ENCODE measurements around the gene ARHGAP24. TPM values are rescaled to one million over a fixed set of nuclear protein-coding genes. Genes with fewer than 3 reads are reported as not detected.

Gene ARHGAP24
- total RNA-seq, 1 donor from 2014 or later = 30.6 TPM

DNA sequence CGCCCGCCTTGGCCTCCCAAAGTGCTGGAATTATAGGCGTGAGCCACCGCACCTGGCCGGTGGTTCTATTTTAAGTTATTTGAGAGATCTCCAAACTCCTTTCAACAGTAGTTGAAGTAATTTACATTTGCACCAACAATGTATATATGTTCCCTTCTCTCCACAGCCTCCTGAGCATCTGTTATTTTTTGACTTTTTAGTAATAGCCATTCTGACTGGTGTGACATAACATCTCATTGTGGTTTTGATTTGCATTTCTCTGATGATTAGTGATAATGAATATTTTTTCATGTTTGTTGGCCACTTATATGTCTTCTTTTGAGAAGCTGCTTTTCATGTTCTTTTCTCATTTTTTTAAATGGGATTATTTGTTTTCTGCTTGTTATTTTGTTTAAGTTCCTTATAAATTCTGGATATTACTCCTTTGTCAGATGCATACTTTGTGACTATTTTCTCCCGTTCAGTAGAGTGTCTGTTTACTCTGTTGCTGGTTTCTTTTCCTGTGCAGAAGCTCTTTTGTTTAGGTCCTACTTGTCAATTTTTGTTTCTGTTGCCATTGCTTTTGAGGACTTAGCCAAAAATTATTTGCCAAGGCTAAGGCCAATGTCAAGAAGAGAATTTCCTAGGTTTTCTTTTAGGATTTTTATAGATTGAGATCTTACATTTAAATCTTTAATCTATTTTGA is 213.2 kb downstream of the ARHGAP24 start:
- DNase-seq (ENCODE audit: low read depth in 2 of 2) = no peak

DNA sequence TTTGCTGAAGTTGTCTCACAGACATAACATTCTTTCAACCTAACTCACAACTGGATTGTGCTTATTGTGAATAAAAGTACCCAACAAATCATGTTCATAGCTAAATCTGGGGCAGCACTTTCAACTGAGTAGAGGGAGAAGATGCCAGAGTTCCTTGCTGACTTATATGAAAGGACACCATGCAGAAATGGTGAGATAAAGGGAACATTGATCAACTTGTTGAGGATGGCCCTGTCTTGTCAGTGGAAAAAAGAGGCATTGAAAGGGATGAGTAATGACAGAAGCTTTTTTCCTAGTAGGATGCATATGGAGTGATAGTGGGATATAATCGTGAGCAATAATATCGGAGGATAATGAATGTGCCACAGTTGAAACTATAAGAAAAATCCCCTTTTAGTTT is 221.7 kb downstream of the ARHGAP24 start:
- no peak for DNase-seq (ENCODE audit: low read depth in 2 of 2)

DNA sequence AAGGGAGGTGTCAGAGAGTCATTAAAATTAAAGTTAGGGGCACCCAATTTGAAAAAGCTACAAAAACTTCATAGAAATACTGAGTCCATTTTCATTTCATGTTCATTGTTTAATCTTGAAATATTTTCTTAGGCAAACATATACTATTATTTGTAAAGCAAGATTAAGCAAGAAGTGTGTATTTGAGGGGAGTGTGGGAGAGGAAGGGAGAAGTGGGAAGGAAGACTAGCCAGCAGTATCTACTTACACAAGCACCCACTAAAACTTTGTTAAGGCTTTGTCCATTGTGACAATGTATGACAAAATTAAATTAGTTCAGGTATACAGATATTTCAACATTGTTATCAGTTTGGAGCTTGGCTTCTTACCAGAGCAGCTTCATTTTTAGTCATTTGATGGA is 222.9 kb downstream of the ARHGAP24 start:
- no peak for DNase-seq (ENCODE audit: low read depth in 2 of 2)

DNA sequence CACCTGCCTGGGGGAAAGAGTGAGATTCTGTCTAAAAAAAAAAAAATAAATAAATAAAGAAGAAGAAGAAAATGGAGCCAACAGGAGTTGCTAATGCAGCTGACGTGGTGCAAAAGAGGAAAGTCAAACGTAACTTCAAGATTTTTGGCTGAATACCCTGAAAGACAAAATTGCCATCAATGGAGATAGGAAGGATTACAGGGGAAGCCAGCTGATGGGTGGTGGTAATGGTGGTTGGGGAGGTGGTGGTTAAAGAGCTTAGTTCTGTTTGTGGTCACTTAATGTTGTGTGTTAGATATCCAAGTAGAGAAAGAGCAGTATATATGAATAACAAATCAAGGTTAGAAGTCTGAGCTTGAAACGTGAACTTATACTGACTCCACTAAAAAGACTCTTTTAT is 225.4 kb downstream of the ARHGAP24 start:
- no peak for DNase-seq (ENCODE audit: low read depth in 2 of 2)

DNA sequence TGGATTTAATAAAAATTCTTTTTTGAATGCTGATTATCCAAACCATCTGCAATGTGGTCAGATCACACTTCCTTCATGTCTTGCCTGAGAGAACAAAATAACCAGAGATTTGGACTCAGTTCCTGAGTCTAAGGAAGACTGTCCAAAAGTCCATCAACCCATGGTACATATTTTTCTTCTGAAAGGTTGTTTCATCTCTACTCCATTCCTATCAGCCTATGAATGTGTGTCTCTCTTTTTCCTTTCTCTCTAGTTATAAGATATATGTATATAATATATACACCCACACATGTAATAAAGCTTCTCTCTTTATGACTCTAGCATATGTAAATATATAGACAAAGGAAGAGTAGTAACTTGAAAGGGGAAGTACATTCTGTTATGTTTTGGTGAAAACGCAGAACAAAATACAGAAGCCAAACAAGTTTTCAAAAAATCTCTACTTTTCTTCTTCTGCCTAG is 226.9 kb downstream of the ARHGAP24 start:
- no peak for DNase-seq (ENCODE audit: low read depth in 2 of 2)

DNA sequence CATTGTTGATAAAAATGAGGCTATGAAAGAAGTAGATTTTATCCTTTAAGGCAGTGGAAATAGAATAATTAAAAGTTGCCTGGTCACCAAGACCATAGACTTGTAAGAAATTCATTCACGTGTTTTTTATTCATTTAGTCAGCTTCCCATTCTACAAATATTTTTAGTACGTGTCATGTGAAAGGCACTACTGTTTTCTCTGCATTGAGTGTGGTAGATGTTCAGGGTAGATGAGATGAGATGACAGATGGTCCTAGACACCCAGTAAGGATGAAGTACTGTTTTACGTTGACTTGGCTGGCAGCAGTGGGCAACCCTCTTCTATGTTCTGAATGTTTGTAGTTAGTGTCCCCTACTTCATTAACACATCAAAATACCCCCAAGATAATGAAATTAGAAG is 228.1 kb downstream of the ARHGAP24 start:
- no peak for DNase-seq (ENCODE audit: low read depth in 2 of 2)

DNA sequence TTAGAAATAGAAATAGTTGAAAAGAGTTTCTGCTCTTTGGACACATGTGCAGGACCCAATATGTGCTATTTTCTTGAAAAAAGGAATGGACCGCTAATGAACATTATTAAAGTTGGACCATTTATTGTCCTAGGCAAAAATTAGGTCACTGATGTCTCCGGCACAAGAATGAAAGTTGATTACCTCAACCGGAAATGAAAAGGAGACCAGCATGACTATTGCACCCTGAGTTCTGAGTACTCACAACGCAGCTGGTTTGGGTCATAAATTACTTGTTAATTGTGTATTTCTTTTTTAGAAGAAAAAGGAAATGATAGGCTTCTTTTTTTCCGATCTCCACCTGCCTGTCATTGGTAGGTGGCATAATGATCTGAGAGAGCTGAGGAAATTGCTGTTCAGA is 232.7 kb downstream of the ARHGAP24 start:
- DNase-seq (ENCODE audit: low read depth in 2 of 2) = peak; percentile 12 to 73

DNA sequence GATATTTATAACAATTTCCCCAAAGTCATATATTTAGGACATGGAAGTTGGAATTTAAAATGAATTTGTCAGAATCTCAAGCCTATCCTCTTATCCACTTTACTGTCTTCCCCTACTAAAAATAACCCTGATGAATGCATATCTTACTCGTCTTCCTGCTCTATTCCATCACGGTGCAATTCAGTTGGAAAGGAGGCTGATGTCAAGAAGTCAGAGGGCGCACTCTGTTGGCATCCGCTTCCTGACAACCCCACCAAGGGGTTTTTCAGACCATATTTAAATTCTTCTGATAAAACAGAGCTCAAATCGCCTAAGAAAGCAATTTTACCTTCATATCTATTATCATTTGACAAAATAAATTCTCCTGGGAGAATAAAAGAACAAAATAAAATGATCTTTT is 233.5 kb downstream of the ARHGAP24 start:
- no peak for DNase-seq (ENCODE audit: low read depth in 2 of 2)

DNA sequence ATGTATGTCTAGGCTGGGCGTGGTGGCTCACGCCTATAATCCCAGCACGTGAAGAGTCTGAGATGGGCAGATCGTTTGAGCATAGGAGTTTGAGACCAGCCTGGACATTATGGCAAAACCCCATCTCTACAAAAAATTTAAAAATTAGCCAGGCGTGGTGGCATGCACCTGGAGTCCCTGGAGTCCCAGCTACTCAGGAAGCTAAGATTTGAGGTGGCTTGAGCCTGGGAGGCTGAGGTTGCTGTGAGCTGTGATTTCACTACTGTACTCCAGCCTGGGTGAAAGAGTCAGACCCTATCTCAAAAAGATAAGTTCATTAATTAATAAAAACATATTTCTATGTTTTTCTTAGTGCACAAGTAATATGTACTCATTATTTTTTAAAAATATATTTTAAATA is 238.1 kb downstream of the ARHGAP24 start:
- DNase-seq (ENCODE audit: low read depth in 2 of 2) = no peak

DNA sequence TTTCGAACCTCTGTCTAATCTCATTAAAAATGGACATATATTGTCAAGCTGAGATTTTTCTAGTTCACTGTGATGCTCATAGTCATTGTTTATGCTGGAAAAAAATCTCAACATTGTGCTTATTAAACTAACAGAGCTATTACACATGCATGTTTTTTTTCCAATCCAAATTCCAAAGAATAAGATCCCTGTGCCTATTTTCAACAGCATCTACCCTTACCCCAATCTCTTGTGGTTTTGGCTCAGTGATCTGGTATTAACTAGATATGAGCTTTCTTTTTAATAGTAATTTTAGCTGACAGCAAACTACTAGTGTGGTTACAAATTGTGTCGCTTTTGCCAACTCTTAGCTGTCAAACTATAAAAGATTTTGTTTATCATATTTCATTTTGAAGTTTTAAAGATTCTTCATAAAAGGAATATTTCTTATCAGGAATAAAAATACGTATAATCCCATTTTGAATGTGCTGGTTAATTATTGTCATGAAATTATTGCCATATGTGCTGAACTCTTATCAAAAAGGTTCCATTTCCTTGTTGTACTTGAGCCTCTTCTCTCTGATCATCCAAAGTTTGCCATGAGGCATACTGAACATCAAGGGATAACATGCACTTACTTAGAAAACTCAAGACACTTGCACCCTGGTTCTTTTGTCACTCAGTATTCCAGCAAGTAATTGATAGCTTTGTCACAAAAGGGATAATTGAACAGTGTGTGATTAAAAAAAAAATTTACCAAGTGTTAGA is 241.2 kb downstream of the ARHGAP24 start:
- no peak for DNase-seq (ENCODE audit: low read depth in 2 of 2)

DNA sequence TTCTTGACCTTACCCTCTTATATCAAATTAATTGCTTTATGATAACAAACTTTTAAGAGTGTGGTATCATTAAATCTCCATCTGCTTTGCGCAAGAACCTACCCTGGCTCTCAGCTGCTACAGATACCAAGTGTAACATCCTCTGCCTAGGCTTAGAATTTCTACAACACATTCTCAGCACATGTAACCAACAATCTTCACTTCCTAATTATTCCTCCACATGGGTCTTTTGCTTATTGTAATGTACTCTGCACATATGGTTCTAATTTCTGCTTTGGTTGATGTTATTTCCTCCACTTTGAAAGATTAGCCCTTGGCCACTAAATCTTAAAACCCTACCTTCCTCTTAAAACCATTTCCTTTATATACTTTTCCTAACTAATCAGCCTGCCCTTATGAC is 242.4 kb downstream of the ARHGAP24 start:
- no peak for DNase-seq (ENCODE audit: low read depth in 2 of 2)

DNA sequence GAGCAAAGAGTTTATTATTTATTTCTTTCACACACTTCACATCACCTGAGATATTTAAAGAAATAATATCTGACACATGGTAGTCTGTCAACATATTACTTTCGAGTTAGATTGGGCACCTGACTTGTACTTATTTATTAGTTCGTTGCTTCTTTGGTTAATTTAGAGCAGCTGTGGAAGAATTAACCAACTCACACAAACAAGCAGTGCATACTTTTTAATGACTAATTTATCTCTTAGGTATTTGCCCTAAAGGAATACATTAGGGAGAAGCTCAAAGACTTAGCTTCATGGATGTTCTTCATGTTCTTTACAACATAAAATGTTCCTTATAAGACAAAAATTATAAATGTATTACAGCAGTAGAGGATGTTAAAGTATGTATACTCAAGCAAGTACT is 242.9 kb downstream of the ARHGAP24 start:
- no peak for DNase-seq (ENCODE audit: low read depth in 2 of 2)

DNA sequence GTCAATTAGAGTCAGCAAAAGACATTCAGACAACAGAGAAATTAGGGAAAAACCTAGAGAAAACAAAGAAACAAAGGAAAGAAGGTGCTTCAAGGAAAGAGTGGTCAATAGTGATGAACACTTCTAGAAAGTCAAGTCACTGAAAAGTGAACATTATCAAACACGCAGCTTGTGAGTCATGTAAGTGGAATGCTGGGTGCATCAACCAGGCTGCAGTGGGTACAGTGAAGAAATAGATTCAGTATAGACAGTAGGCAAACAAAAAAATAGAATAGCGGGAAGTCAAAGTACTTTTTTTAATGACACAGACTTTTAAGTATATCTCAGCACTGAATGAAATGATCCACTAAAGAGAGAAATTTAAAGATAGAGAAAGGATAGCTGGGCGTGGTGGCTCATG is 245.8 kb downstream of the ARHGAP24 start:
- peak in 1 of 2 donors; percentile 45 for DNase-seq (ENCODE audit: low read depth in 2 of 2)

DNA sequence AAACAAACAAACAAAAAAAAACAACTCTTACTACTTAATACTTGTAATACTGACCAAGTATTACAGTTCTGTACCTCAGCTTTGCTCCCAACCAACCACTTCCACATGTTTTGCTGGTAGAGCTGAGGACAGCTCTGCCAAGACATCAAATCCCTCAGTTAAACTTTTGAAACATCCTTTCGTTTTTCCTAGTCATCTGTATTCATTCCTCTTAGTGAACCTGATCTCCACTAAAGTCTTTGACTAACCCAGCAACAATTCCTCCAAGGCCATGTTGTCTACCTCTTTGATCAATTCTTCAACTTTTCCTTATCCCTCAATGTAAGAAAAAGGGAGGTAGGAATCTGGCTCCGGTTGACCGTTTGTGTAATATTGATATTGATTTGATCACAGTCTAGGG is 247.5 kb downstream of the ARHGAP24 start:
- DNase-seq (ENCODE audit: low read depth in 2 of 2) = no peak

DNA sequence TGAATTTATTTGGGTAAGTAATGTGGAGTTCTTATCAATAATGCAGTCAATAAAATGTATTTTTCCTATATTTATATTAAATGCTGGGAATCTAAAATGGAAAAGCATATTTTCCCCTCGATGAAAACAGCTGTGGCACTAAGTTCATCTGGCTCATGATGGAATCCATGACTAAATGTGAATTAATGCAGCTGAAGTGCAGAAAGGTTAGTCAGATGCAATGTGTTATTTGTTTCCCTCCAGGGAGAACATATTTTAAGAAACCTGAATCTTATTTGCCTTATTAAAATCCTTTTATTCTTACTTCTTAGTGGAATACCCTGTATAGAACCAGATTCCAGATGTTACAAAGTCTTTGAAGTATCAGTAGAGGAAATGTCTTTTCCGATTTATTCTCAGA is 247.9 kb downstream of the ARHGAP24 start:
- DNase-seq (ENCODE audit: low read depth in 2 of 2) = no peak

DNA sequence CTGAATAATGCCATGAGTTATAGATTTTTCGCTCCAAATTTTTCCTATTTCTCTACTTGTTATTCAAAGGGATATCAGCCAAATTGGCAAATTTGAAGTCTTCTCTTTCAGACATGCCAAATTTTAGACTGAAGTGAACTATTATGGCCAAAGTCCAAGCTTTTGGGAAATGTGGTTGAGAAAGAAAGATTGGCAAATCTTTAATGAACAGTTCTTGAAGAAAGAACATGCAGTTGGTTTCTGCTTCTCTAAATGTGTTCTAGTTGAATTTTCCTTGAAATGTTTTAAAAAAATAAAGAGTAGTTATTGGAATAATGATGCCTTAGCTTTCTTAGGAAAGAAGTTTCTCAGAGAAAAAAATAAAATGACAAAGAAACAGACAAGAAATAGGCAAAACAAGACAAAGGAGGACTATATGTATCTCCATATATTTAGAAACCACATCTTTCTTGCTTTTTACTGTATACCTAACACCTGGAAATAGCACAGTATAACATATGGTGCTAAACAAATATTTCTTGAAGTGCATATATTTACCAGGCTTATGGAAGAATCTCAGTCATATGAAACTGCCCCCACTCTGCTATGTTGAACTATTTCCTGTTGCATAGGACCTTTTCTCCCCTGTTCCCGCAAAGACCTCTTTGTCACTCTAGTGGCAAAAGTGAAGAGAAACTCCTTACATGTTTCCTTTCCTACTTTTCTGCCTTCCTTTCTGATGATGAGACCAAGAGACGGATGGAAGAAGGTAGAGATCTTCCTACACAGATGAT is 250.0 kb downstream of the ARHGAP24 start:
- DNase-seq (ENCODE audit: low read depth in 2 of 2) = peak in 1 of 2 donors; percentile 20

DNA sequence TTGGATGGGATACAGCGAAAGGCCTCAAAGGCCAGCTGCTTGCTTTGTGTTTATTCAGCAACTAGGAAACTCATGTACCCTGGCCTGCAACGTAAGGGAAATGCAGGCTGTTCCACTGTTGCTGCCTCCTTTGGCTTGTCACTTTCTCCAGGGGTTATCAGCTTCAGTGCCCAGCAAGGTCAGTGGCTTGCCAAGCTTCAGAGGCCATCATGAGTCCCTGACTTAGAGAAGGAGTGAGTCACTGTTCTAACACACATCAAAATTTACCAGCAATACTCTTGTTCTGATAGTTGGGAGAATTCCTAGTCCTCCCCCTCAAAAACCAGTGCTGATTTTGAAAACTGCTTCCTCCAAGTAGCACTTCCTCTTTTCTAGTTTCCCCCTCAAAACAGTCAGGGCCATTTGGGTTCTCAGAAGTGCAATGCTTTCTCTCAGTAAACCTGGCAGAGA is 250.8 kb downstream of the ARHGAP24 start:
- DNase-seq (ENCODE audit: low read depth in 2 of 2) = peak in 1 of 2 donors; percentile 75

DNA sequence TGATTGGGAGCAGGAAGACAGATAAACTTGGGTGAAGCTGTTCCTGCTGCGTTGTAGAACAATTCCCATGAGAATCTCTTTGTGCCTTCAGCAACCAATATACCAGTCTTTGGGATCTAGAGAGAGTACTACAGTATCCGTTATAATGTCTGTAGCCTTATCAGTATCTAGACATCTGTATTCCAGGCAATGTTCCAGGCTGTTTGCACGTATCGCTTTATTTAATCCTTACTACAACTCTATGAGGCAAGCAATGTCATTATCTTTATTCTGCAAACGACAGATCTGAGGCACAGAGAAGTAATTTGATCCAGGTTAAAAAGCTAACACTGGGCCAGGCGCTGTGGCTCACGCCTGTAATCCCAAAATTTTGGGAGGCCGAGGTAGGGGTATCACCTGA is 251.6 kb downstream of the ARHGAP24 start:
- no peak for DNase-seq (ENCODE audit: low read depth in 2 of 2)

DNA sequence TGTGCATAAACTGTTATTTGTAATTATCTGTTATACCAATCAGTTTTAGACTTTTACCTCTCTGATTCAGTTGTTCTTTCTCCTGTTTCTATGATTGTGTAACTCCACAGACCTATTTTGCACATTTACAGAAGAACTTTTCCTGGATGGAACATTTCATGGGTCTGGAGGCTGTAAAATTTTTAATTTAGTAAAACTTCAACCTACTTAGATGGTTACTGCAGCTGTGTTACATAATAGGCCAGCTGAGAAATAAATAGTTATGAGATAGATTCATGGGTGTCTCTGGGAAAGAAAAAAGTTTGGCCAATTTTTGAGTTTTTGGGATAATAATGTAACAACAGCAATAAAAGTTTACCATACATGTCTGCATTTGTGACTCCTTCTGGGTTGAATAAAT is 253.5 kb downstream of the ARHGAP24 start:
- no peak for DNase-seq (ENCODE audit: low read depth in 2 of 2)

DNA sequence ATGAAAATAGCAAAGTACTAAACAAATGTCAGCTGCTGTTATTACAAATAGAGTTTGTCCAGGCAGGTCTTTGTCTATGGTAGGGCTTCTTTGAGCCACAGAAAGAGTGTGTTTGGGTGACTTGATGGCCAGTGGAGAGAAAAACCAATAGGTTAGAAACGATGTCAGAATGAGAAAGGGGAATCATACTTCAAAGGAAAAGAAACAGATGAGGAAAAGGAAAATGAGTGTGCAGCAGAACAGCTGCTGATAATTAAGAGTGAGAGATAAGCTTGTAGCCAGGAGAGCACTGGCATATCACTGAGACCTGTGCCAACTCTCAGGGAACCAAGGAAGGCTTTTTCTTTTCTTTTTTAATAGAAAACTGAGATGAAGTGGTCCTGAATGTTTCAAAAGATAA is 257.2 kb downstream of the ARHGAP24 start:
- no peak for DNase-seq (ENCODE audit: low read depth in 2 of 2)

DNA sequence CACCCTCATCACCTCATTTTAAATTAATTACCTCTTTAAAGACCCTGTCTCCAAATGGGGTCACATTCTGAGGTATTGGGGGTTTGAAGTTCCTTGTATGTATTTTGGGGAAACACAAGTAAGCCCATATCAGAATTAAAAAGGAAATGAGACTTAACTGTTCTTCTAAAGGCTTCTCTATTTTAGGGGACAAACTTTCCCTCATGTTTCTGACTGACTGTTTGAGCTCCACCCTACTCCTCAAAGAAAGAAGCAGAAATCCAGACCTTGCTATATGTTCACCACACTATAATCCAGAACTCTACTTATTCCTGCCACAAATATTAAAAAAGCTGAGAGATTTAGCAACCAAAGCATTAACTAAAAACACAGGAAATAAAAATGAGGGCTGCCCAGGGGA is 258.8 kb downstream of the ARHGAP24 start:
- no peak for DNase-seq (ENCODE audit: low read depth in 2 of 2)

DNA sequence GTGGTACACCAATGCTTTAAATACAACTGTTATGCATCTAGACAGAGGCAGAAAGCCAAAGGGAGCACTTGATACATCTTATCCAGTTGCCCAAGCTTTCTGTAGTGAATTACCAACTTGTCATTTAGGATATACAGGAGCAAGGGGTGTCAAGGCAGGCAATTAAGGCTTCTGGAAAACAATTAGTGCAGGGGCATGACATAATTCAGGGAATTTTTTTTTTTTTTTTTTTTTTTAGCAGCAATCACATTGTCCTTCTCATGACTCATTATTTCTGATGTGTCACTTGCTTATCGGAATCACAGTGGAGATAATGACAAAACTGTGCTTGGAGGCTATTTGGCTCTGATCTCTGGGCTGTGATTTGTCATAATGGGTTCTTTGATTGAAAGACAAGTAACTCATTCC is 259.5 kb downstream of the ARHGAP24 start:
- DNase-seq (ENCODE audit: low read depth in 2 of 2) = peak; percentile 62 to 87

Data from lung microvascular endothelial cell (primary cell).